Gastrocnemius medialis (tissue), 4 donors: ENCODE measurements around the gene PRKAG1.

Experiments
- POLR2A ChIP-seq, 2 donors: fragments of 450-650 bp; IDR thresholded peaks; one replicate each; pipeline ENCODE4 v1.6.1; 2017; ENCODE audit warnings: antibody characterized with exemption in 2 of 2, mild to moderate bottlenecking in 2 of 2, moderate library complexity in 2 of 2
- TF ChIP-seq, protein P1 (sequence below), 5 experiments: fragments of 450-650 bp in 3 of 5; fragments of 200-600 bp in 2 of 5; sonication (generic) in 2 of 5; IDR thresholded peaks in 4 of 5; conservative IDR thresholded peaks in 1 of 5; 1 replicate in 4 of 5; 2 replicates in 1 of 5; pipeline ENCODE4 v1.5.1; 2016 to 2019; ENCODE audit warnings: antibody characterized with exemption in 5 of 5, mild to moderate bottlenecking in 3 of 5, moderate library complexity in 3 of 5

GRCh38 chr12:49043856-49044258 lies 25.3 kb upstream of the PRKAG1 start:
- TF ChIP-seq POLR2A (IDR thresholded peaks at IDR 0.05), result no peak
- TF ChIP-seq, protein P1, sequence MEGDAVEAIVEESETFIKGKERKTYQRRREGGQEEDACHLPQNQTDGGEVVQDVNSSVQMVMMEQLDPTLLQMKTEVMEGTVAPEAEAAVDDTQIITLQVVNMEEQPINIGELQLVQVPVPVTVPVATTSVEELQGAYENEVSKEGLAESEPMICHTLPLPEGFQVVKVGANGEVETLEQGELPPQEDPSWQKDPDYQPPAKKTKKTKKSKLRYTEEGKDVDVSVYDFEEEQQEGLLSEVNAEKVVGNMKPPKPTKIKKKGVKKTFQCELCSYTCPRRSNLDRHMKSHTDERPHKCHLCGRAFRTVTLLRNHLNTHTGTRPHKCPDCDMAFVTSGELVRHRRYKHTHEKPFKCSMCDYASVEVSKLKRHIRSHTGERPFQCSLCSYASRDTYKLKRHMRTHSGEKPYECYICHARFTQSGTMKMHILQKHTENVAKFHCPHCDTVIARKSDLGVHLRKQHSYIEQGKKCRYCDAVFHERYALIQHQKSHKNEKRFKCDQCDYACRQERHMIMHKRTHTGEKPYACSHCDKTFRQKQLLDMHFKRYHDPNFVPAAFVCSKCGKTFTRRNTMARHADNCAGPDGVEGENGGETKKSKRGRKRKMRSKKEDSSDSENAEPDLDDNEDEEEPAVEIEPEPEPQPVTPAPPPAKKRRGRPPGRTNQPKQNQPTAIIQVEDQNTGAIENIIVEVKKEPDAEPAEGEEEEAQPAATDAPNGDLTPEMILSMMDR (IDR thresholded peaks at IDR 0.05 in 4 of 5, conservative IDR thresholded peaks at IDR 0.05 in 1 of 5), result peak; percentile 37 to 69 (median 52)
